T-helper 9 cell (primary cell): ENCODE measurements around the gene UBN1.
"Not testable (repeated sequence)": the region's sequence is repeated elsewhere in the genome, so short reads cannot be mapped to it uniquely, and the experiment has no call there.

ENCODE experiments used
- DNase-seq: peaks from one replicate; pipeline ENCODE4 v3.0.0-alpha.2; 2020

UBN1 gene

GRCh38 chr16:4890026-4890425, 42.7 kb downstream of the UBN1 start:
- DNase-seq = no peak

- no peak for DNase-seq
These were observed 43.4 kb downstream of the UBN1 start for GRCh38 chr16:4890686-4891085.

GRCh38 chr16:4891097-4891885, 44.0 kb downstream of the UBN1 start:
- DNase-seq = no peak

GRCh38 chr16:4891886-4892216, 44.6 kb downstream of the UBN1 start:
- DNase-seq = no peak

- no peak for DNase-seq
These were observed 45.3 kb downstream of the UBN1 start for GRCh38 chr16:4892361-4893102.

- DNase-seq = no peak
These were observed 46.0 kb downstream of the UBN1 start for GRCh38 chr16:4893103-4893862.

GRCh38 chr16:4894276-4895150, 47.2 kb downstream of the UBN1 start:
- no peak for DNase-seq

- no peak for DNase-seq
These were observed 48.1 kb downstream of the UBN1 start for GRCh38 chr16:4895366-4895765.

- not testable (repeated sequence) for DNase-seq
These were observed 49.5 kb downstream of the UBN1 start for GRCh38 chr16:4896761-4897160.

GRCh38 chr16:4897328-4897727, 50.0 kb downstream of the UBN1 start:
- no peak for DNase-seq

- DNase-seq = no peak
These were observed 51.7 kb downstream of the UBN1 start for GRCh38 chr16:4898811-4899473.

GRCh38 chr16:4899474-4899846, 52.2 kb downstream of the UBN1 start:
- no peak for DNase-seq

GRCh38 chr16:4900036-4900435, 52.8 kb downstream of the UBN1 start:
- no peak for DNase-seq

GRCh38 chr16:4900750-4901149, 53.5 kb downstream of the UBN1 start:
- DNase-seq = no peak

GRCh38 chr16:4902038-4902437, 54.8 kb downstream of the UBN1 start:
- no peak for DNase-seq

GRCh38 chr16:4904108-4904941, 57.0 kb downstream of the UBN1 start:
- DNase-seq = no peak

GRCh38 chr16:4904942-4905615, 57.8 kb downstream of the UBN1 start:
- DNase-seq = no peak

GRCh38 chr16:4908854-4909401, 61.6 kb downstream of the UBN1 start:
- DNase-seq = no peak

- DNase-seq = no peak
These were observed 62.5 kb downstream of the UBN1 start for GRCh38 chr16:4909825-4910224.

GRCh38 chr16:4910828-4911227, 63.5 kb downstream of the UBN1 start:
- no peak for DNase-seq
